ENCODE data around the gene ACP4.

ACP4 gene

DNA sequence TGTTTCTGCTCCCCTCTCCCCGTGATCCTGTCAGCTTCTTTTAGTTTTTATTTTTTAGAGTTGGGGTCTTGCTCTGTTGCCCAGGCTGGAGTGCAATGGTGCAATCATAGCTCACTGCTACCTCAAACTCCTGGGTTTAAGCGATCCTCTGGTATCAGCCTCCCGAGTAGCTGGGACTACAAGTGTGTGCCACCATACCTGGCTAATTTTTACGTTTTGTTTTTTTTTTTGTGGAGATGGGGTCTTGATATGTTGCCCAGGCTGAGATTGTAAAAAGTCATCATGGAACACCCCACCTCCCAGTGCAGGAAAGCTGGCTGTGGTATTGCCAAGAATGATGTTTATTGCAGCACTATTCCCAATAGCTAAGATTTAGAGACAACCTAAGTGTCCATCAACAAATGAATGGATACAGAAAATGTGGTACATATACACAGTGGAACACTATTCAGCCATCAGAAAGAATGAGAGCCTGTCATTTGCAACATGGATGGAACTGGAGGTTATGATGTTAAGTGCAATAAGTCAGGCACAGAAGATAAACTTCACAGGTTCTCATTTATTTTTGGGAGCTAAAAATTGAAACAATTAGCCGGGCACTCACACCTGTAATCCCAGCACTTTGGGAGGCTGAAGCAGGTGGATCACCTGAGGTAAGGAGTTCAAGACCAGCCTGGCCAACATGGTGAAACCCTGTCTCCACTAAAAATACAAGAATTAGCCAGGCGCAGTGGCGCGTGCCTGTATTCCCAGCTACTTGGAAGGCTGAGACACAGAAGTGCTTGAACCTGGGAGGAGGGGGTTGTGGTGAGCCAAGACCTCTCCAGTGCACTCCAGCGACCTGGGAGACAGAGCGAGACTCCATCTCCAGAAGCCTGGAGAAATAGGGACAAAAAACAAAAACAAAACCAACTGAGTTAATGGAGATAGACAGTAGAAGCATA, 49.8 kb downstream of the ACP4 start:
- 82% methylated on average over 6 of the region's 10 CpGs for WGBS (ENCODE audit: insufficient coverage)
- ChIA-PET POLR2A (no interaction called here), CTCF (interaction anchor here (0.6 kb wide), 1 partner anchor 34 kb away, joined by 3 read pairs; no protein-coding TSS in a partner anchor)

DNA sequence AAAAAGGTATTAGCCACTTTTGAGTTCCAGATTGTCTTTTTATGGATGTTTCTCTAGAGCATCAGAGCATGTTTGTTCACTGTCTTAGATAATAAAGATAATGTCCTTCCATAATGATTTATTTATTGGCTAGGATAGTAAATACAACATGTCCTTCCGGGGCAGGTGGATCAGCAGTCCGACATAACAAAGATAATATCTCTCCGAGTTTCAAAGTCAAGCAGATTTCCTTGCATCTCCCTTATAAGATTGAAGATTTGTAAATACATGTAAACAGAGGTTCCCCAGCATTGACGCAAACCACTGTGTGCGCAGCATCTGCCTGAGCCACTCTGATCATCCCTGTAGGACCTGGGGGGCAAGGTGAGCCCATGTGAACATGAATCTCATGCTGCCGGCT, 51.9 kb downstream of the ACP4 start:
- Histone ChIP-seq H3K9me3 (ENCODE audit: control extremely low read depth in 1 of 5, control insufficient read depth in 4 of 5, insufficient read depth in 2 of 5, low read depth in 1 of 5, low read length in 4 of 5) (peaks cover 0 to 18% (median 6%) of the 10 kb centered on the region in 5 experiments), H3K4me3 (ENCODE audit: control insufficient read depth in 1 of 7, extremely low read depth in 1 of 7, insufficient read depth in 4 of 7, low read depth in 2 of 7, low read length in 6 of 7) (no peak overlapping the region), H3K27me3 (replicated peaks in 2 of 5; ENCODE audit: control insufficient read depth in 4 of 5, insufficient read depth in 5 of 5, low read length in 4 of 5) (peaks cover 0 to 52% (median 2%) of the 10 kb centered on the region in 5 experiments), H3K4me1 (ENCODE audit: control extremely low read depth in 1 of 4, control insufficient read depth in 4 of 4, insufficient read depth in 4 of 4, low read length in 3 of 4) (no peaks in the 10 kb centered on the region), H3K36me3 (ENCODE audit: control insufficient read depth in 4 of 4, insufficient read depth in 4 of 4, low read length in 3 of 4) (no peaks in the 10 kb centered on the region), H3K27ac (ENCODE audit: insufficient read depth in 1 of 2, low read depth in 1 of 2, low read length in 2 of 2, poor library complexity in 1 of 2, severe bottlenecking in 2 of 2) (no peak overlapping the region)
- WGBS (ENCODE audit: insufficient coverage): 96% methylated on average over 3 of the region's 6 CpGs
- CTCF ChIA-PET: no interaction called here
- POLR2A ChIA-PET: no interaction called here
- DNase-seq: no peak

More for the DNA sequence above, 49.8 kb downstream of the ACP4 start:
- Histone ChIP-seq H3K9me3 (ENCODE audit: control extremely low read depth in 1 of 5, control insufficient read depth in 4 of 5, insufficient read depth in 2 of 5, low read depth in 1 of 5, low read length in 4 of 5) (peaks cover 0 to 18% (median 6%) of the 10 kb centered on the region in 5 experiments), H3K4me1 (ENCODE audit: control extremely low read depth in 1 of 4, control insufficient read depth in 4 of 4, insufficient read depth in 4 of 4, low read length in 3 of 4) (peaks cover 0 to 12% (median 10%) of the 10 kb centered on the region in 4 experiments), H3K36me3 (ENCODE audit: control insufficient read depth in 4 of 4, insufficient read depth in 4 of 4, low read length in 3 of 4) (no peaks in the 10 kb centered on the region), H3K27me3 (replicated peaks in 2 of 5; ENCODE audit: control insufficient read depth in 4 of 5, insufficient read depth in 5 of 5, low read length in 4 of 5) (peaks cover 2 to 69% (median 15%) of the 10 kb centered on the region in 5 experiments), H3K4me3 (ENCODE audit: control insufficient read depth in 1 of 7, extremely low read depth in 1 of 7, insufficient read depth in 4 of 7, low read depth in 2 of 7, low read length in 6 of 7) (no peak overlapping the region), H3K27ac (ENCODE audit: insufficient read depth in 1 of 2, low read depth in 1 of 2, low read length in 2 of 2, poor library complexity in 1 of 2, severe bottlenecking in 2 of 2) (no peak overlapping the region)
- DNase-seq: no peak

DNA sequence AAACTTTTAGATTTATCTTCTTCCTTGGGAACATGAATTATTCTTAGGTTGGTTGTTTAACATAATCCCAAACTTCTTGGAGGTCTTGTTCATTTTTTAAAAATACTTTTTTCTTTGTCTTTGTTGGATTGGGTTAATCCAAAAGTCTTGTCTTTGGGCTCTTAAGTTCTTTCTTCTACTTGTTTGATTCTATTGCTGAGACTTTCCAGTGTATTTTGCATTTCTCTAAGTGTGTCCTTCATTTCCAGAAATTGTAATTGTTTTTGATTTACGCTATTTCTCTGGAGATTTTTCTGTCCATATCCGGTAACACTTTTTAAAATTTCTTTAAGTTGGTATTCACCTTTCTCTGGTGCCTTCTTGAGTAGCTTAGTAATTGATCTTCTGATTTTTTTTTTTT, 53.0 kb downstream of the ACP4 start:
- Histone ChIP-seq H3K4me3 (ENCODE audit: control insufficient read depth in 1 of 7, extremely low read depth in 1 of 7, insufficient read depth in 4 of 7, low read depth in 2 of 7, low read length in 6 of 7) (no peak overlapping the region), H3K27ac (ENCODE audit: insufficient read depth in 1 of 2, low read depth in 1 of 2, low read length in 2 of 2, poor library complexity in 1 of 2, severe bottlenecking in 2 of 2) (no peak overlapping the region), H3K36me3 (ENCODE audit: control insufficient read depth in 4 of 4, insufficient read depth in 4 of 4, low read length in 3 of 4) (no peaks in the 10 kb centered on the region), H3K27me3 (replicated peaks in 2 of 5; ENCODE audit: control insufficient read depth in 4 of 5, insufficient read depth in 5 of 5, low read length in 4 of 5) (peaks cover 0 to 48% (median 2%) of the 10 kb centered on the region in 5 experiments), H3K9me3 (ENCODE audit: control extremely low read depth in 1 of 5, control insufficient read depth in 4 of 5, insufficient read depth in 2 of 5, low read depth in 1 of 5, low read length in 4 of 5) (peaks cover 0 to 18% (median 6%) of the 10 kb centered on the region in 5 experiments), H3K4me1 (ENCODE audit: control extremely low read depth in 1 of 4, control insufficient read depth in 4 of 4, insufficient read depth in 4 of 4, low read length in 3 of 4) (no peaks in the 10 kb centered on the region)
- POLR2A ChIA-PET: no interaction called here
- DNase-seq: no peak
- no CpG with 5 or more reads among the region's 2 CpGs for WGBS (ENCODE audit: insufficient coverage)
- CTCF ChIA-PET: no interaction called here

DNA sequence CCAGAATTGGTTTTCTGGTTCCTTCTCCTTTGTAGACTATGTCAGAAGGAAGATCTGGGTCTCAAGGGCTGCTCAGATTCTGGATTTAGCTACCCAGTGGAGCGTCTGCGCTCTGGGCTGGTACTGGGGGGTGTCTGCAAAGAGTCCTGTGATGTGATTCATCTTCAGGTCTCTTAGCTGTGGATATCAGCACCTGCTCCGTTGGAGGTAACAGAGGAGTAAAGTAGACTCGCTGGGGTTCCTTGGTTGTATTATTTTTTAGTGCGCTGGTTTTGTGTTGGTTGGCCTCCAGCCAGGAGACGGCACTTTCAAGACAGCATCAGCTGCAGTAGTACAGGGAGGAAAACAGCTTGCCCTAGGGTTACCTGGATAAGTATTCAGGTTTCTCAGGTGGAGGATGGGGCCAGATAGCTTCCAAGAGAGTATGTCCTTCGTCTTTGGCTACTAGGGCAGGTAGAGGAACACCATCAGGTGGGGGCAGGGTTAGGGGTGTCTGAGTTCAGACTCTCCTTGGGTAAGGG, 53.5 kb downstream of the ACP4 start:
- Histone ChIP-seq H3K9me3 (ENCODE audit: control extremely low read depth in 1 of 5, control insufficient read depth in 4 of 5, insufficient read depth in 2 of 5, low read depth in 1 of 5, low read length in 4 of 5) (peaks cover 0 to 18% (median 6%) of the 10 kb centered on the region in 5 experiments), H3K27me3 (replicated peaks in 2 of 5; ENCODE audit: control insufficient read depth in 4 of 5, insufficient read depth in 5 of 5, low read length in 4 of 5) (peaks cover 0 to 48% (median 2%) of the 10 kb centered on the region in 5 experiments), H3K27ac (ENCODE audit: insufficient read depth in 1 of 2, low read depth in 1 of 2, low read length in 2 of 2, poor library complexity in 1 of 2, severe bottlenecking in 2 of 2) (no peak overlapping the region), H3K36me3 (ENCODE audit: control insufficient read depth in 4 of 4, insufficient read depth in 4 of 4, low read length in 3 of 4) (no peaks in the 10 kb centered on the region), H3K4me1 (ENCODE audit: control extremely low read depth in 1 of 4, control insufficient read depth in 4 of 4, insufficient read depth in 4 of 4, low read length in 3 of 4) (no peaks in the 10 kb centered on the region), H3K4me3 (ENCODE audit: control insufficient read depth in 1 of 7, extremely low read depth in 1 of 7, insufficient read depth in 4 of 7, low read depth in 2 of 7, low read length in 6 of 7) (no peak overlapping the region)
- DNase-seq: no peak
- CTCF ChIA-PET: no interaction called here
- 94% methylated on average over 6 of the region's 7 CpGs for WGBS (ENCODE audit: insufficient coverage)
- POLR2A ChIA-PET: no interaction called here

DNA sequence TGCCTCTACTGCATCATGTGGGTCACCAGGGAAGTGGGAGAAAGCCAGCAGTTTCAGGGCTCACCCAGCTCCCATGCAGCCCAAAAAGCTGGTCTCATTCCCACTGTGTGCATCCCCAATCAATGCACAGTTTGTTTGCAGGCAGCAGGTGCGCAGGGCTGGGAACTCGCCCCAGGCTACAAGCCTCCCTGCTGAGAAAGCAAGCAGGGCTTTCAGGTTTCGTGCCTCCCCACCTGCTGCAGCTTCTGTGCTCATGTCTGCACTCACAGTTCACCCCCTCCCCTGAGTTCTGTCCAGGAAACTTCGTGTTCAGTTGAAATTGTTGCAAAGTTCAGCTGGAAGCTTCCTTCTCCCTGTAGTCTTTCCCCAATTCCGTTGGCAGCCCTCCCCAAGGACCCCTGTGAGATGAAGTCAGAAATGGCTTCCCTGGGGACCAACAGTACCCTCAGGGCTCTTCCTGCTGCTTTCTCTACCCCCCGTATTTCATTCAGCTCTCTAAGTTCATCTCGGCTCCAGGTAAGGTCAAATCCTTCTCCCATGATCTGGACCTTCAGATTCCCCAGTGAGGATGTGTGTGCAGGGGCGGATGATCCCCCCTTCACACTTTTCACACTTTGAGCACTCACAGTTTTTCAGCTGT, 54.2 kb downstream of the ACP4 start:
- H3K27me3 ChIP-seq (replicated peaks in 2 of 5; ENCODE audit: control insufficient read depth in 4 of 5, insufficient read depth in 5 of 5, low read length in 4 of 5): peaks cover 0 to 45% (median 2%) of the 10 kb centered on the region in 5 experiments
- peaks cover 0 to 18% (median 6%) of the 10 kb centered on the region in 5 experiments for H3K9me3 ChIP-seq (ENCODE audit: control extremely low read depth in 1 of 5, control insufficient read depth in 4 of 5, insufficient read depth in 2 of 5, low read depth in 1 of 5, low read length in 4 of 5)
- H3K4me3 ChIP-seq (ENCODE audit: control insufficient read depth in 1 of 7, extremely low read depth in 1 of 7, insufficient read depth in 4 of 7, low read depth in 2 of 7, low read length in 6 of 7): no peak overlapping the region
- no peaks in the 10 kb centered on the region for H3K4me1 ChIP-seq (ENCODE audit: control extremely low read depth in 1 of 4, control insufficient read depth in 4 of 4, insufficient read depth in 4 of 4, low read length in 3 of 4)
- no peaks in the 10 kb centered on the region for H3K36me3 ChIP-seq (ENCODE audit: control insufficient read depth in 4 of 4, insufficient read depth in 4 of 4, low read length in 3 of 4)
- no peak for DNase-seq
- no peak overlapping the region for H3K27ac ChIP-seq (ENCODE audit: insufficient read depth in 1 of 2, low read depth in 1 of 2, low read length in 2 of 2, poor library complexity in 1 of 2, severe bottlenecking in 2 of 2)
- ChIA-PET CTCF (no interaction called here), POLR2A (no interaction called here)
- 71% methylated on average over 8 of the region's 8 CpGs for whole genome bisulfite sequencing (ENCODE audit: insufficient coverage)
